Type B pancreatic cell (in vitro differentiated cells): ENCODE results near the gene SMPDL3A. TPM values are rescaled to one million over a fixed set of nuclear protein-coding genes. Genes with fewer than 3 reads are reported as not detected.

ENCODE experiments used
- DNase-seq: peaks from one replicate; pipeline ENCODE4 v3.0.0; 2021; ENCODE audit warnings: mixed read lengths; ENCODE audit not compliant: unreplicated experiment; ENCODE audit errors: extremely low spot score
- H3K27ac Mint-ChIP-seq: 2 replicates; pipeline ENCODE4 v1.8.0; 2021; ENCODE audit warnings: mild to moderate bottlenecking, mixed read lengths
- H3K27me3 Mint-ChIP-seq: 2 replicates; pipeline ENCODE4 v1.8.0; 2021; ENCODE audit warnings: mixed read lengths
- H3K36me3 Mint-ChIP-seq: 2 replicates; pipeline ENCODE4 v1.8.0; 2021; ENCODE audit warnings: mixed read lengths
- H3K4me1 Mint-ChIP-seq: one replicate; pipeline ENCODE4 v1.8.0; 2021; ENCODE audit warnings: mixed read lengths; ENCODE audit not compliant: unreplicated experiment
- H3K4me3 Mint-ChIP-seq: 2 replicates; pipeline ENCODE4 v1.8.0; 2021; ENCODE audit warnings: mild to moderate bottlenecking, mixed read lengths
- H3K9me3 Mint-ChIP-seq: 2 replicates; pipeline ENCODE4 v1.8.0; 2021; ENCODE audit warnings: mixed read lengths
- total RNA-seq: library from RNA; stranded (reverse); gene quantifications from 2 replicates; pipeline ENCODE4 v1.2.1, GENCODE V29; 2021; ENCODE audit warnings: low replicate concordance
- TF ChIP-seq, protein P1 (sequence below): fragments of 200-600 bp; sonication (generic); conservative IDR thresholded peaks from 2 replicates; pipeline ENCODE4 v1.5.0; 2021; ENCODE audit warnings: antibody characterized with exemption, mild to moderate bottlenecking

Gene SMPDL3A
- total RNA-seq, 1 donor from 2014 or later, result 9.4 TPM

DNA sequence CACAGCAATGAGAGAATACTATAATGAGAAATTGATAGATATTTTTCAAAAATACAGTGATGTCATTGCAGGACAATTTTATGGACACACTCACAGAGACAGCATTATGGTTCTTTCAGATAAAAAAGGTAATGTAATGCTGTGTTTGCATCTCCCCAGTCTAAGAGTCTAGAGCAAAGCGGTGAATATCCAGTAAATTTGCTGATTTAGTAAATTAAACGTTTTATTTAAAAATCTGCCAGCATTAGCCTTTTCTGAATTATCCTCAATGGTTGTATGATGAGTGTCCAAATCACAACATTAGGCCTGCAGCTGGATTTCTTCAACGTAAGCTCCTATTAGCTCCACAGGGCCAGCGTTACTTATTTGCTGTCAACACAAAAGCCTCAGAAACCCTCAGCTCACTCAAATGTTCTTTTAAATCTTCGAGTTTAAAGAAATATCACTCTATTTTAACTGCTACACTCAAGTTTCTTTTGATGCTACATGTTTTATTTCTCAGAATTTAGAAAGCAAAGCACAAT, 16.0 kb downstream of the SMPDL3A start:
- Mint-ChIP-seq H3K27me3 (no peaks in the 10 kb centered on the region), H3K9me3 (no peaks in the 10 kb centered on the region), H3K36me3 (peaks cover 7% of the 10 kb centered on the region), H3K4me3 (no peak overlapping the region), H3K4me1 (peaks cover 6% of the 10 kb centered on the region), H3K27ac (no peak overlapping the region)
- TF ChIP-seq, protein P1, sequence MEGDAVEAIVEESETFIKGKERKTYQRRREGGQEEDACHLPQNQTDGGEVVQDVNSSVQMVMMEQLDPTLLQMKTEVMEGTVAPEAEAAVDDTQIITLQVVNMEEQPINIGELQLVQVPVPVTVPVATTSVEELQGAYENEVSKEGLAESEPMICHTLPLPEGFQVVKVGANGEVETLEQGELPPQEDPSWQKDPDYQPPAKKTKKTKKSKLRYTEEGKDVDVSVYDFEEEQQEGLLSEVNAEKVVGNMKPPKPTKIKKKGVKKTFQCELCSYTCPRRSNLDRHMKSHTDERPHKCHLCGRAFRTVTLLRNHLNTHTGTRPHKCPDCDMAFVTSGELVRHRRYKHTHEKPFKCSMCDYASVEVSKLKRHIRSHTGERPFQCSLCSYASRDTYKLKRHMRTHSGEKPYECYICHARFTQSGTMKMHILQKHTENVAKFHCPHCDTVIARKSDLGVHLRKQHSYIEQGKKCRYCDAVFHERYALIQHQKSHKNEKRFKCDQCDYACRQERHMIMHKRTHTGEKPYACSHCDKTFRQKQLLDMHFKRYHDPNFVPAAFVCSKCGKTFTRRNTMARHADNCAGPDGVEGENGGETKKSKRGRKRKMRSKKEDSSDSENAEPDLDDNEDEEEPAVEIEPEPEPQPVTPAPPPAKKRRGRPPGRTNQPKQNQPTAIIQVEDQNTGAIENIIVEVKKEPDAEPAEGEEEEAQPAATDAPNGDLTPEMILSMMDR, result no peak
- DNase-seq, result no peak

DNA sequence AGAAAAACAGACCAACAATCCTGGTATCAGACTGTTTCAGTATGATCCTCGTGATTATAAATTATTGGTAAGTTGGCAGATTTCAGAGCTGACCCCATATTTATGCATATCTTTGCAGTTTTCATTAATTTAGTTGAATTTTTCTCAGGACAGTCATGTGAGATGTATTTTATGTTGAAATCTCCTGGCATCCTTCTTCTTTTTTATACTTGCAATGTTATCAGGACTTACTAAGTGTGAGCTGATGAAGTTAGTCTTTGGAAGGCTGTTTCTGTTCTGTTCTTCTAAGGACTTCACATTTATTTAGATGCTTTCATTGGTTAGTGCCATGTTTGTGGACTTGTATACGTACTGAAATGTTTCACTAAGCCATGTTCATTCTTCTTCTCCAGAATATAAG, 17.2 kb downstream of the SMPDL3A start:
- H3K27ac Mint-ChIP-seq, result no peak overlapping the region
- H3K36me3 Mint-ChIP-seq, result peaks cover 9% of the 10 kb centered on the region
- H3K4me1 Mint-ChIP-seq, result no peaks in the 10 kb centered on the region
- H3K9me3 Mint-ChIP-seq, result no peaks in the 10 kb centered on the region
- no peaks in the 10 kb centered on the region for H3K27me3 Mint-ChIP-seq
- H3K4me3 Mint-ChIP-seq, result no peak overlapping the region
- TF ChIP-seq, protein P1, result no peak
- no peak for DNase-seq

DNA sequence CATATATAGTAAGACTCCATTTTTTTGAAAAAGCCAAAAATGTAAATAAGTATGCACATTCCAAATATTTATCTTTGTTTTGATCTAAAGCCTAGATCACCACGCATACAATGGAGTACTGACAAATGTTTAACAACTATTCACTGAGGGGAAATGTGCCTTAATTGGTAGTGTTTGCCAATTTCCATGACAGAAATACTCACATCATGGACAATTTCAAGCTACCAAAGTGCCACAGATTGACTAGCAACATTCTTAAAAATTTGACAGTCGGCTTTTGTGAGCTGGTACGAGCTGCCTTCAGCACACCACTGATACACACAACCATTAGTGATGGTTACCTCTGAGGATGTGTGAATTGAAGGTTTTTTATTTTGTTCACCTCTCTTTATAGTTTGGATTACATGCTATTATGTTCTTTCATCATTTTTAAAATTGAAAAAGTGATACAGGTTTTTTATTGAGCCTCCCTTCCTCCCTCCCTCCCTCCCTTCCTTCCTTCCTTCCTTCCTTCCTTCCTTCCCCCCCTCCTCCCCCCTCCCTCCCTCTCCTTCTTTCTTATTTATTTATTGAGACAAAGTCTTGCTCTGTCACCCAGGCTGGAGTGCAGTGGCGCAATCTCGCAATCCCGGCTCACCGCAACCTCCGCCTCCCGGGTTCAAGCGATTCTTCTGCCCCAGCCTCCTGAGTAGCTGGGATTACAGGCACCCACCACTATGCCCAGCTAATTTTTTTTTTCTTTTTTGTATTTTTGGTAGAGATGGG, 19.2 kb downstream of the SMPDL3A start:
- no peaks in the 10 kb centered on the region for H3K4me1 Mint-ChIP-seq
- peaks cover 9% of the 10 kb centered on the region for H3K36me3 Mint-ChIP-seq
- H3K27me3 Mint-ChIP-seq, result no peaks in the 10 kb centered on the region
- H3K27ac Mint-ChIP-seq, result no peak overlapping the region
- no peaks in the 10 kb centered on the region for H3K9me3 Mint-ChIP-seq
- no peak overlapping the region for H3K4me3 Mint-ChIP-seq
- TF ChIP-seq, protein P1, result no peak
- no peak for DNase-seq

DNA sequence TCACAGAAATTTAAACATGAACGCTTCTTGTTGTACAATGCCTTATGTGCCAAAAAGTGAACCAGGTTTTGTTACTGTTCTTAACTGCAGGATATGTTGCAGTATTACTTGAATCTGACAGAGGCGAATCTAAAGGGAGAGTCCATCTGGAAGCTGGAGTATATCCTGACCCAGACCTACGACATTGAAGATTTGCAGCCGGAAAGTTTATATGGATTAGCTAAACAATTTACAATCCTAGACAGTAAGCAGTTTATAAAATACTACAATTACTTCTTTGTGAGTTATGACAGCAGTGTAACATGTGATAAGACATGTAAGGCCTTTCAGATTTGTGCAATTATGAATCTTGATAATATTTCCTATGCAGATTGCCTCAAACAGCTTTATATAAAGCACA, 19.9 kb downstream of the SMPDL3A start:
- no peaks in the 10 kb centered on the region for H3K4me1 Mint-ChIP-seq

DNA sequence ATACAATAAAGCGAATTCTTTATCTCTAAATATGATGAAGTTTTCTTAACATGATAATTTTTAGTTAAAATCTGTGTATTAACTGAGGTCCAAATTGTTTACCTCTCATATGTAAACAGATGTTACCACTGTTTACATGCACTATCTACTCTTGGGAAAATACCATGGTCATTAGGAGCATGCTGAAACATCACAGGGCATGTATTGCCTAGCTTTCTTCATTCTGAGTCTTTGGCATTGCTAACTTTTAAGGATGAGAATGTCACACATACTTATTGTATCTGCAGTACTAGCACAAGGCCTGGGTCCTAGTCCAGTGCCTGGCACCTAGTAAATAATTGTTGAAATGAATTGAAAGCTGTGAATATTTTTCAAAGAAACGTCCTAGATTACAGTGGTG, 20.6 kb downstream of the SMPDL3A start:
- H3K27ac Mint-ChIP-seq, result no peak overlapping the region
- TF ChIP-seq, protein P1, result no peak
- no peaks in the 10 kb centered on the region for H3K27me3 Mint-ChIP-seq
- H3K4me3 Mint-ChIP-seq, result no peak overlapping the region
- DNase-seq, result no peak
- H3K9me3 Mint-ChIP-seq, result no peaks in the 10 kb centered on the region
- peaks cover 9% of the 10 kb centered on the region for H3K36me3 Mint-ChIP-seq
- H3K4me1 Mint-ChIP-seq, result no peaks in the 10 kb centered on the region

More for the DNA sequence above, 19.9 kb downstream of the SMPDL3A start:
- TF ChIP-seq, protein P1, result no peak
- H3K27me3 Mint-ChIP-seq, result no peaks in the 10 kb centered on the region
- no peak overlapping the region for H3K27ac Mint-ChIP-seq
- no peak overlapping the region for H3K4me3 Mint-ChIP-seq
- H3K9me3 Mint-ChIP-seq, result no peaks in the 10 kb centered on the region
- H3K36me3 Mint-ChIP-seq, result peaks cover 9% of the 10 kb centered on the region
- no peak for DNase-seq
